ENCODE results near the gene MIB2.

Gene MIB2

DNA sequence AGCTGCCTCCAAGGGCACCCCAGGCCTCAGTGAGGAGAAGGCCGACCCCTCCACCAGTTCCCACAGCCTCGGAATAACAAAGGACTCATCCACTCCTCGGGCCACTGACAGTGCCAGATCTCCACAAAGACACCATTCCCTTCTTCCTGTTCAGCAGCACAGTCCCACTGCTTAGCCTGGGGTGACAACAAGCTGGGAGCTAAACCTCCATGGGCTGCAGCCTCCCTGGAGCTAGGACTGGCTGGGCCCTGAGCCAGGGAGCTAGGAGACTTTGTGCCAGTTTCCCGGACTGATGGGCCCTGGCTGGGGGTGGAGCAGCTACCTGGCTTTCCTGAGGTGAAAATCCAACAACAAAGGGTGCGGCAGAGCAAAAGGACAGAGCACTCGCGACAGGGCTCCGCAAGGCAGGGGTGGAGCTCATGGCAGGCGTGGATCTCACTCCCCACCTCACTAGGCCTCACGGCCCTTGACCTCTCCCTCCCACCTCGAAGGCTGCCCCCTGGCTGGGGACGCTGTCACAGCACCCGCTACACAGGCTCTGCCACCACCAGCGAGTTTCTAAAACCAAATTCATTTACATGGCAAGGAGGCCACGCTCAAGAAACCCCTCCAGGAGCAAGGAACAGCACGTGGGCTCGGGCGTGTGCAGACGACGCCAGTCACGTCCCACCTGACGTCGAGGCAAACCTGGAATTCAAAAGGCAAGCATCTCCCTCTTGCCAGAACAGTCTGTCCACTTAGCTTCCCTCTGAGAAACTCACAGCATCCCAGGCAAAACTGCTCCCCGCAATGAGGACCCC lies 63.5 kb downstream of the MIB2 start:
- Histone ChIP-seq H3K9me3 (ENCODE audit: severe bottlenecking) (no peaks in the 10 kb centered on the region), H3K4me3 (ENCODE audit: low read depth, low read length) (no peak overlapping the region), H3K27me3 (ENCODE audit: insufficient read depth, low read depth, severe bottlenecking) (no peaks in the 10 kb centered on the region), H3K27ac (no peak overlapping the region; the same call in 1 of the 2 replicates), H3K36me3 (peaks cover 6% of the 10 kb centered on the region)
- TF ChIP-seq, protein P1, sequence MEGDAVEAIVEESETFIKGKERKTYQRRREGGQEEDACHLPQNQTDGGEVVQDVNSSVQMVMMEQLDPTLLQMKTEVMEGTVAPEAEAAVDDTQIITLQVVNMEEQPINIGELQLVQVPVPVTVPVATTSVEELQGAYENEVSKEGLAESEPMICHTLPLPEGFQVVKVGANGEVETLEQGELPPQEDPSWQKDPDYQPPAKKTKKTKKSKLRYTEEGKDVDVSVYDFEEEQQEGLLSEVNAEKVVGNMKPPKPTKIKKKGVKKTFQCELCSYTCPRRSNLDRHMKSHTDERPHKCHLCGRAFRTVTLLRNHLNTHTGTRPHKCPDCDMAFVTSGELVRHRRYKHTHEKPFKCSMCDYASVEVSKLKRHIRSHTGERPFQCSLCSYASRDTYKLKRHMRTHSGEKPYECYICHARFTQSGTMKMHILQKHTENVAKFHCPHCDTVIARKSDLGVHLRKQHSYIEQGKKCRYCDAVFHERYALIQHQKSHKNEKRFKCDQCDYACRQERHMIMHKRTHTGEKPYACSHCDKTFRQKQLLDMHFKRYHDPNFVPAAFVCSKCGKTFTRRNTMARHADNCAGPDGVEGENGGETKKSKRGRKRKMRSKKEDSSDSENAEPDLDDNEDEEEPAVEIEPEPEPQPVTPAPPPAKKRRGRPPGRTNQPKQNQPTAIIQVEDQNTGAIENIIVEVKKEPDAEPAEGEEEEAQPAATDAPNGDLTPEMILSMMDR (IDR thresholded peaks at IDR 0.05; ENCODE audit: low read depth, low read length): peak; percentile 75
- DNase-seq: peak; percentile 49
